Activated CD4-positive, alpha-beta memory T cell treated with anti-CD3 and anti-CD28 coated beads for 36 hours (primary cell): ENCODE data around the gene SH3BP2. TPM values are rescaled to one million over a fixed set of nuclear protein-coding genes. Genes with fewer than 3 reads are reported as not detected.

Experiments used
- total RNA-seq, 2 experiments: library from RNA; stranded (reverse); gene quantifications; one replicate each; pipeline ENCODE4 v1.2.3, GENCODE V29; 2021

SH3BP2 gene
- total RNA-seq, 2 experiments from 2014 or later: 55.9 to 62.8 TPM

Other genes starting within 250 kb of the SH3BP2 start
- gene TNIP2, start 36.7 kb upstream of the SH3BP2 start, total RNA-seq: 10 to 100 TPM; 74.2 to 77.5 TPM
- 100 to 1,000 TPM; 212 TPM for gene ADD1, start 50.8 kb downstream of the SH3BP2 start, total RNA-seq
- 10 to 100 TPM; 67.4 to 73.4 TPM for gene NOP14, start 170.3 kb downstream of the SH3BP2 start, total RNA-seq
- 1 to 10 TPM; 2.3 to 3.0 TPM for gene GRK4, start 170.5 kb downstream of the SH3BP2 start, total RNA-seq